ENCODE data around the gene SRP68.
"Not testable (repeated sequence)": the region's sequence is repeated elsewhere in the genome, so short reads cannot be mapped to it uniquely, and the experiment has no call there.

The SRP68 gene

DNA sequence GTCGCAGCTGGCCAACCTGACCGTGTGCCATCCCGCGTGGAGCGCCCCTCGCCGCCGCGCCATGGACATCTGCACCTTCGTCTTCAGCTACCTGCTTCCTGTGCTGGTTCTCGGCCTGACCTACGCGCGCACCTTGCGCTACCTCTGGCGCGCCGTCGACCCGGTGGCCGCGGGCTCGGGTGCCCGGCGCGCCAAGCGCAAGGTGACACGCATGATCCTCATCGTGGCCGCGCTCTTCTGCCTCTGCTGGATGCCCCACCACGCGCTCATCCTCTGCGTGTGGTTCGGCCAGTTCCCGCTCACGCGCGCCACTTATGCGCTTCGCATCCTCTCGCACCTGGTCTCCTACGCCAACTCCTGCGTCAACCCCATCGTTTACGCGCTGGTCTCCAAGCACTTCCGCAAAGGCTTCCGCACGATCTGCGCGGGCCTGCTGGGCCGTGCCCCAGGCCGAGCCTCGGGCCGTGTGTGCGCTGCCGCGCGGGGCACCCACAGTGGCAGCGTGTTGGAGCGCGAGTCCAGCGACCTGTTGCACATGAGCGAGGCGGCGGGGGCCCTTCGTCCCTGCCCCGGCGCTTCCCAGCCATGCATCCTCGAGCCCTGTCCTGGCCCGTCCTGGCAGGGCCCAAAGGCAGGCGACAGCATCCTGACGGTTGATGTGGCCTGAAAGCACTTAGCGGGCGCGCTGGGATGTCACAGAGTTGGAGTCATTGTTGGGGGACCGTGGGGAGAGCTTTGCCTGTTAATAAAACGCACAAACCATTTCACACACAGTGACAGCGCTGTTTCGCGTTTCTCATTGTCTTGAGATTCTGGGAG lies 4.7 kb upstream of the SRP68 start:
- DNase-seq, result peak; percentile 52 to 71

DNA sequence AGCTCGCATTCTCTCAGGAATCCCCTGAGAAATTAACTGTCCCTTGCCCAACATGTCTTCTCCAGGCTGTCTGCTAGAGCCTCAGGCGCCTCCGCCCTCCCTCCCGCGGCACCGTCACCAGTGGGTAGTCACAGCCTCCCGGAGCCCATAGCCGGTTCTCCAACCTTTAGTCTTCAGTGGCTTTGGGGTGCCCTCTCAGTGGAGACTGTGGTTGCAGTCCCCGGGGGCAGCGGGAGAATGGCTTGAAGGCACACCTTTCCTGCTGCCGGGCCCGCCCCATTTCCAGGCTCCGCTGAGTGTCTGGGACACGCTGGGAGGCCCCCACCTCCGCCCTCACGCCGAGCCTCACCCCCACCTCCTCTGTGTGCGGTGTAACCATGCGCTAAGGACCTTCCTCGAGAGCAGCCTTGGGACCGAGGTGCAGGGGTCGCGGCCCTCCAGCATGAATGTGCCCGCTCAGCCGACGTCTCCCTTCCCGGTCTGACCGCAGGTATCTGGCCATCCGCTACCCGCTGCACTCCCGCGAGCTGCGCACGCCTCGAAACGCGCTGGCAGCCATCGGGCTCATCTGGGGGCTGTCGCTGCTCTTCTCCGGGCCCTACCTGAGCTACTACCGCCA lies 3.9 kb upstream of the SRP68 start:
- DNase-seq, result no peak

DNA sequence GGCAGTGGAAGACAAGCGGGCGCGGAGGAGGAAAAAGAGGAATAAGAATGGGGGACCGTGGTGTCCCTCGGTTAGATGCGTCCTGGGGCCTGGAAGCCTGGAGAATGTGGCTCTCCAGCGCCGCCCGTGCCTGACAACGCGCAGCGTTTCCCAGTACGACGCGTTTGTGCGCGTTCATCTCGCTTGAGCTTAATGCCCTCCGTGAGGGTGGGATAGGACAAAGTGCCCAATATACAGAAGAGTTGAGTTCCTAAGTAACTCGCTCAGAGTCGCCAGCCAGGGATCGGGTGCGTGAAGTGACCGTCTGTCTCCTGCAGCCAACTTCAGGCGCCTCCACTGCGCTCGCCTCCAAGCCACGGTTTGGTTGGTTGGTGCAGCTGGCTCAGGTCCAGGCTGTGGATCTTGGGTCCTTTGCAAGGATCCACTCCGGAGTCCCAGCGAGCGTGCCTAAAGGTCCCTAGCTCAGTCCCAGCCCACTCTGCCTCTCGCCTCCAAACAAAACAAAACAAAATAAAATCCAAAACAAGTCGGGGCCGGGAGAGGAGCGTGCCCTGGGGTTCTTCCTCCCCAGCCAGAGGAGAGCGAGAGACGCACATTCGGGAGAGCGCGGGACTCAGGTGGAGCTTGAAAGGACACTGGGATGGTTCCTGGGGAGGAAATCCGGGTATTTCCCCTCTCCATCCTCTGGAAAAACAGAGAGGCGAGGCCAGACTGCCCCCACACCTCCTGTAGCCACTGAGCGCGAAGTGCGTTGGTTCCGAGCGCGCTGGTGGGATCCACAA lies 3.2 kb upstream of the SRP68 start:
- DNase-seq, result no peak

DNA sequence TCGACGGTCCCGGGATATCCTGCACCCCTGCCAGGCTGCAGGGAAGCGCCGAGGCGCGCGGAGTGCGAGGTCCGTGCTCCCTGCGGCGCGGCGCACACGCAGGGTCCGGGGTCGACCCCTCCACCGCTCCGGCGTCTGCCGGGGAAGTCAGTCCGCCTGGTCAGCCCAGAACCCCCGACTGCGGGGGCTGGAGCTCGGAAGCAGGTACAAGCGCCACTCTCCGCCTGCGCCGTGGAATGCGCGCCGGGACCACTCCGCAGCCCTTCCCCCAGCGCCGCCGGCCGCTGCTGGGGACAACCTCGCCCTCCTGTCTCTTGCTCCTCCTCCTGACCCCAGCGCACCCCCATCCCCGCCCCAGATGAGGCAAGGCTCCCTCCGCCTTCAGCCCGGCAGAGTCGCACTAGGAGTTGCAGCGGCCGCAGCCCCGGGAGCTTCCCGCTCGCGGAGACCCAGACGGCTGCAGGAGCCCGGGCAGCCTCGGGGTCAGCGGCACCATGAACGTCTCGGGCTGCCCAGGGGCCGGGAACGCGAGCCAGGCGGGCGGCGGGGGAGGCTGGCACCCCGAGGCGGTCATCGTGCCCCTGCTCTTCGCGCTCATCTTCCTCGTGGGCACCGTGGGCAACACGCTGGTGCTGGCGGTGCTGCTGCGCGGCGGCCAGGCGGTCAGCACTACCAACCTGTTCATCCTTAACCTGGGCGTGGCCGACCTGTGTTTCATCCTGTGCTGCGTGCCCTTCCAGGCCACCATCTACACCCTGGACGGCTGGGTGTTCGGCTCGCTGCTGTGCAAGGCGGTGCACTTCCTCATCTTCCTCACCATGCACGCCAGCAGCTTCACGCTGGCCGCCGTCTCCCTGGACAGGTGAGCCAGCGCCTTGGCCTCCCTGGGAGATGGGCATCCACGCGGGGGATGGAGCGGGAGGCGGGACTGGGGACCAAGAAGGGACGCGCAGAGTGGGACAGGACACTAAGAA lies 2.4 kb upstream of the SRP68 start, which contains the start of gene GALR2:
Gene GALR2, plus strand, starts transcription at position 392 of the 974 bp plus-strand sequence. Its CDS starts 103 bp downstream, at position 495.
- no peak for DNase-seq

DNA sequence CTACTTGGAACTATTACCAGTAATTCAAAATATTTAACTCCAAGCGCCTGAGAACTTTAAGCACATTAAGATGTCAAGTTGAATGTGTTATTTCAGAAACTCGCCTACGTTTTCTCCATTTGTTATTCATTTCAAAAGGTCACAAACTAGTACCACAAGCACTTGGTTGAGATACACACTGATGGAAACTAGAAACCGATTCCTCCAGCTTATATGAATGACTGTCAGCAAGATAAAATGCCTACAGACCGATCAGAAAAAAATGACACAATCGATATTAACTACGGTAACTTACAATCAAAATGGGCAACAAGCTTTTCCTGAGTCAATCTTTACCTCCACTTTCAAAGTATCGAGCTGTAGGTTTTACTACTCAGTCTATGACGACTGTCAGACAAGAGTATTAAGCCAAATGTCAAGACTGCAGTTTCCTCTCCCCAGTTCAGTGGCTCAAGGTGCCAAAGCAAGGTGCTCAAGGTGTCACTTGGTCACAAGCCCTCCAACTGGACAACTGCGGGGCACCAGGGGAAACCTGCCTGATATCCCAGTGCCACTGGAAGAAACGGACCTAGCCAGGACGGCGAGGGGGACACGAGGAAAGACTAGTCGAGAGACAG lies 678 bp downstream of the SRP68 start:
- DNase-seq, result no peak

DNA sequence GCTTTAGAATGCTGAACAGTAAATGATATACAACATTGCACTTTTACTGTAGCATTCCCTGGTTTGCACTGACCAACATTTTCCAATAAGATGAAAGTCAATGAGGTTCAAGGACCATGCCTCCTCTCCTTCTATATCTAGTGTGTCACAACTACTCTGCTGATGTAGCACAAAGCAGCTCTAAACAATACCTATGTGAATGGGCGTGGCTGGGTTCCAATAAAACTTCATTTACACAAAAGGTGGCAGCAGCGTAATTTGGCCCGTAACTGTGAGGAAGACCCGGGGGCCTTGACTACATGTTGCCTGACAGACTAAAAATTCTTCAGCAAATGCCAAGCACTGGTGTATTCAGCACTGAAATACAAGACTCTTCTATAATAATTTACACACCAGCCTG lies 6.5 kb downstream of the SRP68 start:
- DNase-seq, result no peak

DNA sequence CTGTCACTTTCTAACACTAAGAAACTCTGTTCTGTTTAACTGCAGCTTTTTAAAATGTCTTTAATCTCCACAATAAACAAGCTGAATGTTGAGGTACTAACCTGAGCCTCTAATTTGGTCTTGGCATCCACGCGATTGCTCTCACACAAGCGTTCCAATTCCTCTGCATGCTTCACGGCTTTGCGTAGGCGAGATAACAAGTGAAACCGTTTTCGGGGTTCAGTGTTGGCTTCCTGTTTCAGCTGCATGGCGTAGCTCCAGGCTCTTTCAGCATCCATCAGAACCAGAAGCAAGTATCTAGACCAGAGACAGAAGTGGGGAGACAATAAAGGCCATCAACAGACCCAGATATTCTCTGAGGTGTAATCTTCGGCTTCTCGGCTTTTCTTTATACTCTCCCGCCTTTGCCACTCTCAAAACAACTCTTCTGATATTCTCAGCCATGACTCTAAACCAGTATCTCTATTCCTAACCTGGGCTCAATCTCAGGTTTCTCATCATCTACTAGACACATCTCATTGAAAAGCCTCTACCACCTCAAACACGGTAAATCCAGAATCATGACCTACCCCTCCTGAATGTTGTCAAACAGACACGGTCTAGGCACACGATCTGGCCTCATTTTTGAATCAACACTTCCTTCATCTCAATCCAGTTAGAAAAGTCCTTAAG lies 8.3 kb downstream of the SRP68 start:
- peak in 1 of 2 donors; percentile 53 for DNase-seq

DNA sequence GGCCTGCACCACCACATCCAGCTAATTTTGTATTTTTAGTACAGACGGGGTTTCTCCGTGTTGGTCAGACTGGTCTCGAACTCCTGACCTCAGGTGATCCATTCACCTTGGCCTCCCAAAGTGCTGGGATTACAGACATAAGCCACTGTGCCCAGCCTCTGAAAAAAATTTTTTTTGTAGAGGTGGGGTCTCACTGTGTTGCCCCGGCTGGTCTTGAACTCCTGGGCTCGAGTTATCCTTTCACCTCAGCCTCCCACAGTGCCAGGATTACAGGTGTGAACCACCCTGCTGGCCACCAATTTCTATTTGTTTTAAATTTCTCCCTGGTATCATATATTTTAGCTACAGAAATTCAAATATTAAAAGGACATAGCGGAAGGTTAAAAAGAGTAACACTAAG lies 14.1 kb downstream of the SRP68 start:
- not testable (repeated sequence) for DNase-seq

DNA sequence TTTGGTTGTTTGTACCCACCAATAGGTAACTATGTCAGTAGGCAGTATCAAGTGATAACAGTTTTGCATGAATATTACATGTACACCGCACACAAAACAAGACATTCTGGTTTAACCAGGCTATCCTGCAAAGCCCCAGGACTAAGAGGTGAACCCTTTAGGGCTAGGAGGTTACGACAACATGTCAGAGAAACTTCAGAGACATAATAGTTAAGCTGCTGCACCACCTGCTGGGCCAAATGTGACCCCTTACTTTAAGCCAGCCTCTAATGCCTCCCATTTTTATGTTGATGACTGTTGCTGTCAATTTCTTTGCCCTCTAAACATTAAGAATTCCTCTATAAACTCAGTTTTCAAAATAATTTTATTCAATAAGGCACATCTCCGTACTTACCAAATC lies 15.4 kb downstream of the SRP68 start:
- no peak for DNase-seq

DNA sequence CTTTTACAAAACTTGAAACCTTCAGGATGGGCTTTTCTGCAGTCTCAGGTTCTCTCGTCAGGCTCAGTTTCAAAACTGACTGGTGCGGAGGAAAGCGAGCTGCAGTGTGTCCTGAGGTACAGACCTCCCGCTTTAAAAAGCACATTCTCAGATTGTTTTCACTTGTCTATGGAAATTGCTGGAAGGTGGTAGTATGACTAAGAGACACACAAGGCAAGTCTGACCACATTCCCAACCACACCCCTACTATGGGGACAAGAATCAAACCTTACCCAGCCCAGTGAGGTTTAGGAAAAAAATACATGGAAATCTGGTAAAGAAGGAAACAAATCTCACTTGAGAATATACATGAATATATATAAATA lies 18.2 kb downstream of the SRP68 start:
- no peak for DNase-seq

DNA sequence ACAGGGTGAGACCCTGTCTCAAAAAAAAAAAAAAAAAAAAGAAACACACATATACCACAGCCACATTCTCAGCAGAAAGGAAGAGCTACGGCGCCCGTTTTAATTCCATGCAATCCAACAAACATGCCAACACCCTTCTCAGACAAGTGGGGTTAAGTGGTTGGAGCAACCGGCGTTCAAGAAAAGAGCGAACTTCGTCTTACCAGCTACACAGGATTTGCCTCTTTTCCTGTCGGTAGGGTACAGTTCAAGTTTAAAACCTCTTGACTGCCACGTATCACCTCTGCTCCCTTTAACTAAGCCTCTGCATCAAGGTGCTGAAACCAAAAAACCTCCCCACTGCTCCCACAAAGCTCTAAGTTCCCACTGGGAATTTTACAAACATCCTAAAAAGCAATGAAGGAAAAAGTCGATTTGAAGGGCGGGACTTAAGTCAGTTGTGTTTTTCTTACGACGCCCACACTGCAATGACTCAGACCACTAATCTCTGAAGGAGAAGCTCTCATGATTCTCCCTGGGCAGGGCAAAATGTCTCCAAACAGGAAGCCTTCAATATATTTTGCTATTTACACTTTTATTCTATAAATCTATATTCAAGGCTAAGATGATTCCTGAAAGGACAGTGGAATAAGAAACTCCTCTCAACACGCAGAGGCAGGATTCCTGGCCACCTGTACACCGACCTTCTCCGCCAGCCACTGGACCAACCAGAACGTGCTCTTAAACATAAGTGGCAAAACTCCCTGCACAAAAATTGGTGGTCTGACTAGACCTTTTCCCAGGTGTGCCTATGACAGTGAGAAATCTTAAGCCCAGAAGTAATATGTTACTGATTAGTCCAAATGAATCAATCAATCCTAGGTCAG lies 18.8 kb downstream of the SRP68 start:
- DNase-seq, result no peak

DNA sequence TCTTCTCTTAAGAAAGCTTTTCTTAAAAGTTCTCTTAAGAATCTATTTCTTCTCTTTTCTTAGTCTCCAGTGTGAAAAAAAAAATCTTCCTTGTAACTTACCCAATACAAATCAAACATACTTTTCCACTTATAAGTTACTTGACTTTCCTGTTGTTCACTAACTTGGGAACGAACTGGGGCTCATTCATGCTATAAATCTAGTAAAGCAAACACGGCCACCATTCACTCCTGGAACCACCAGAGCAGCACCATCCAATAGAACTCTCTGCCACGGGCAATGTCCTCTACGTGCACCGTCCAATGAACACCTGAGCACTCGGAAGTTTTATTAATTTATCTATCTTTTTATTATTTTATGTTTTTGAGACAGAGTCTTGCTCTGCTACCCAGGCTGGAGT lies 20.8 kb downstream of the SRP68 start:
- no peak for DNase-seq

DNA sequence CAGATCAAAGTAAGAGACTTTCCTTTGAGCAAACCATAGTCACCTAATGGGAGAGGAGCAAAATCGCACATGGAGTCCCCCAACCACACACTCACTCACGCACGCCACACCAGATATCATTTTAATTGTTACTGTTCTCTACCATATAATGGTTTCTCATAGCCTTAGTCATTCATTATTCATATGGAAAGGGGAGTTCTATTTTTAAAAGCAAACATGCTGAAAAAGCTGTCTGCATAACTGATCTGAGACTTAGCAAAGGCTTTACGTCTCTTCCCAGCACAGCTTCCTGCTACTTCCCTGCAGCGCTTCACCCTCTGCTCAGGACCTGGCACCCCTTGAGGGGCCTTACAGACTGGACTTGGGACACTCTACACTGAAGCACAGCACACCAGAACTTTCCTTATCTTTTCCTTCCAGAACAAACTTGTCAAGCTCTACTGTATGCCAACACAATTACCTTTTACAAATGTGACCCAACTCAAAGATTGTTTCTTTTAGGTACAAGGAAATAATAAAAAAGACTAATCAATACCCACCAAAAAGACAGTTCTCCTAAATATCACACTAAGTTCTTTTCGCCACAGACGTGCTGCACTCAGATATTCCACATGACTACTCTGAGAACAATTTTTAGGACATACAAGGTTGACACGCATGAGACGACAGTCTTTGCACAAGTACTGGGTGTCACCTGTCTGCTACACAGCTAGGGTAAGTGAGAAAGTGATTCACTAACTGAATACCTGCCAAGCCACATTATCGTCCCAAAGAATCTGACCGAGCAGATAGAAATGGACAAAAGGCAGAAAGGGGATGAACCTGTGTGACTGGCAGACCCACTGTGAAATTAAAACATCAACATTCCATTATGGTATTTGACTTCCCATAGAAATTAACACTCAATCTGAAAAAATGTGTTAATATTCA lies 21.5 kb downstream of the SRP68 start:
- no peak for DNase-seq

DNA sequence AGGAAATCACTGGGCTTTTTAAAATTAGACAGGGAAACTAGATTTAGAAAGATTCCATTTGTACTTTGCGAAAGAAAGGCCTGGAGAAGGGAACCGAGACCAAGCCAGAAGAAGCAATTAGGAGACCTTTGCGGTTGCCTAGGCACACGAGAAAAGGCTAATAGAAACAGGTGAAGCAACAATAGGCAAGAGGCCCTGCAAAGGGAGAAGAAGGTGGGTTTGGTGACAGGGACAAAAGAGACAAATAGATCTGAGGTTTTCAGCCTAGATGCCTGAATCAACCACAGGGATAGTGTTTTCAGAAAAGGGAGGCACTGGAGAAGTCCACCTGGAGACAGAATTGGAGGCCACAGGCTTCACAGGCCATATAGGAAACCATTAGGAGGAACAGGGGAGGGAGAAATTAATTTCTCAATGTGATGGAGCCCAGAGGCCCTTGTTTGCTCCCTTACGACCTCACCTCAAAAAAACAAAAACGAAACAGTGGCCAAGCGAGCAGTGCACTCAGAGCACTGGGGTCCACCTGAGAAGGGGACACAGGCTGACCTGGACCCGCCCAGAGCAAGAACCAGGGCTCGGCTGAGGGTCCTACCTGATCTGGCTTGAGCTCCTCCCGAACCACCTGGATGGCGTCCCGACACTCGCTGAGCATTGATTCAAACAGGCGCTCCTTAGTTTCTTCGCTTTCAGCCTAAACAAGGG lies 22.3 kb downstream of the SRP68 start:
- no peak for DNase-seq

DNA sequence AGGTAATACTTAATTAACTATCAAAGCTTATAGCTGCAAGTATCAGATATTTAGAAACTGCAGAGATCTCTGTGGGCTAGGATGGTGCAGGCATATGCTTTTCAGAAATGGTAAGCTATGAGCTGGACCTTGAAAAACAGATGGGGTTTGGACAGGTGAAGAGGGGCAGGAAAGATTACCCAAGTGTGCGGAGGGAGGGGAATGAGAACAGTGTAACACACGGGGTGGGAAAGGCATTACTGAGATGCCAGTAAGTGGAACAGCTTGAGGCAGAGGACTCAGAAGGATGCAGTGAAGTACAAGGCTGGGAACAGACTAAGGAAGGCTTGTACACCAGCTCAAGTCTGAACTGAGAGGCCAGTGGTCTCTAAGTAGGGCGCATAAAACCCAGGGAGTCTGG lies 23.1 kb downstream of the SRP68 start:
- no peak for DNase-seq

DNA sequence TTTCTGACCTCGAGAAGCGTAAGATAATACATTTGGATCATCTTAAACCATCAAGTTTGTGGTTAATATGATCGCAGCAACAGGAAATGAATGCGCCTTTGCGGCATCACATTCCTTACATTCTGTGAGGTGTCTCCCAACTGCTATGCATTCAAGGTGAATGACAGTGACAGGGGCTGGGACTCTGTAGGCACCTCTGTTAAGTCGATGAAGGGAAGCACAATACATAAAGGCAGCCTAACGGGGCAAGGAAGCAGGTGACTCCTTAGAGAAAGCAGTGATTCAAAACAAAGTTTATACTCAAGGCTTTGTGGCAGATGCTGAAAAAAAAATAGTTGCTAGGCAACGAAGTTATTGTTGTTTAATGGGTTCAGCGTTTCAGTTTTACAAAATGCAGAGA lies 23.6 kb downstream of the SRP68 start:
- peak in 1 of 2 donors; percentile 33 for DNase-seq

DNA sequence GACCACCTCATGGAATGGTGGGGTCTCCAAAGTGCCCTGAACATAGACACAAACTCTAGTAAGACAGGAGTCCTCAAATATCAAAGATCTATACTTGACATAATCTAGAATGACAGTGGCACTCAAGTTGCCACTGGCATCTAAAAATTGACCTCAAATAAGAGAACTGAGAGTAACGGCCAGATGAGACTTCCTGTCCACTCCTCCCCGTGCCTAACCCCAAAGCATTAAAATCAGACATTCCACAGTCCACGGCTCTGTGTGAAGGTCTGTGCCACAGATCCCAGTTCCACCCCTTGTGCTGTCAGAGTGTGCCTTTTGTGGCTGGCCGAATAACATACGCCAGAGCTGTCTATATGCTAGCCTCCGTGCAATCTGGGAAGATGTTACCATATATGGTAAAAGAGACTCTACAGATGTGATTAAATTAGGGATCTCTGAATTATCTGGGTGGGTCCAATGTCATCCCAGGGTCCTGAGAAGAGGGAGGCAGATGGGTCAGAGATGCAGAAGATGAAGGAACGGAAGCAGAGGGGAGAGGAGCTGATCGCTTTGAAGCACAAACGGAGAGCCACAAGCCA lies 24.2 kb downstream of the SRP68 start:
- no peak for DNase-seq

DNA sequence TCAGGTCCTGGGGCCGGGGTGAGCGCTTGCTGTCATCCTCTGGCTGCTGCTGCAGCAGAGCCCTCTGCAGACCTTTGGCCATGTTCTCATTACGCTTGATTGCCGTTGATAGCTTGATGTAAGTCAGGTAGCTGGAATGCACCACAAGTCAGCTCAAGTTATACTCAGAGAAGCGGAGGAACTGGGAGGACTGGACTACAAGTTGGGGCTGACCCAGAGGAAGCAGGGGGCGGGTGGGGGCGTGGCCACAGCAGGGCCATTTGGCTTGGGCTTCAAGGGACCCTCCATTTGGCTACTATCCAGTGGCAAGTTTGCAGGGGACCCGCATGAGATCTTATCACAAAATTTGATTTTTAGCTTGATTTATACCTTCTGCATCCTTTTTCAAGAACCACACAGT lies 26.3 kb downstream of the SRP68 start:
- no peak for DNase-seq
